Memory B cell (primary cell): ENCODE data around the gene BRD4.
A peak's percentile ranks its signal among the peaks of the same experiment; 100 is the strongest.

Source experiments
- ATAC-seq: fragments of 150-1000 bp; cut with Tn5 transposase; 2 replicates; pipeline ENCODE4 v1.10.0; 2021; ENCODE audit warnings: low read depth, mild to moderate bottlenecking, moderate library complexity
- DNase-seq, 2 donors: peaks; one replicate each; pipeline ENCODE4 v3.0.0; 2022; ENCODE audit warnings: low spot score in 2 of 2
- H3K27ac Mint-ChIP-seq: one replicate; pipeline ENCODE4 v1.8.0; 2022; ENCODE audit warnings: mild to moderate bottlenecking, moderate library complexity, mixed read lengths
- H3K27me3 Mint-ChIP-seq: one replicate; pipeline ENCODE4 v1.8.0; 2022; ENCODE audit warnings: mixed read lengths
- H3K36me3 Mint-ChIP-seq: one replicate; pipeline ENCODE4 v1.8.0; 2022; ENCODE audit warnings: mild to moderate bottlenecking, mixed read lengths
- H3K4me1 Mint-ChIP-seq: one replicate; pipeline ENCODE4 v1.8.0; 2022; ENCODE audit warnings: mixed read lengths
- H3K4me3 Mint-ChIP-seq: one replicate; pipeline ENCODE4 v1.8.0; 2022; ENCODE audit warnings: mild to moderate bottlenecking, moderate library complexity, mixed read lengths
- H3K9me3 Mint-ChIP-seq: one replicate; pipeline ENCODE4 v1.8.0; 2022; ENCODE audit warnings: mixed read lengths

BRD4 gene

DNA sequence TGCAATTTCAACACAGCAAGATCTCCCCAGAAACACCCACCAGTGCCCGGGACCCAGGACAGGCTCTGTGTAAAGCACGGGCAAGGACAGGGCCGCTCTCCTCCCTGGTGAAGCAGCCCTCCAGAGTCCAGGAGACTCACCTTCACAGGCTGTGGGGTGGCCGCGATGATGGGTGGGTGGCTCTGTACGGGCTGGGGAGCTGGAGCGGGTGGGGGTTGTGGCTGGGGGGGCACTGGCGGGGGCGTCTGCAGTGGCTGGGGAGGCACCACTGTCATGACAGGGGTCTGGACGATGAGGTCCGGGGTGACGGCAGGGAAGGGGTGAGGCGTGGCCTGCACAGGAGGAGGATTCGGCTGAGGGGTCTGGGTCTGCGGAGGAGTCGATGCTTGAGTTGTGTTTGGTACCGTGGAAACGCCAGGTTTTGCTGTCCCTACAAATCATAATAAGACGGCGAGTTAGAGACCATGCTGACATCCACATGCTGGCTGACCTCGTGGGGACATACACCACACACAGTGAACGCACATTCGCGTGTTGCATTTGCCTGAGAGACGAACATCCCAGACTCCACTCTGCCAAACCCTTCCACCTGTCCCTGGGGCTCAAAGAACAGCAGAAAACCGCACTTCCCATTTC, 67.0 kb downstream of the BRD4 start:
- ATAC-seq: no peak
- H3K4me3 Mint-ChIP-seq: no peak overlapping the region
- peaks cover 24% of the 10 kb centered on the region for H3K4me1 Mint-ChIP-seq
- no peak overlapping the region for H3K27ac Mint-ChIP-seq
- no peaks in the 10 kb centered on the region for H3K27me3 Mint-ChIP-seq
- DNase-seq: no peak
- peaks cover 37% of the 10 kb centered on the region for H3K36me3 Mint-ChIP-seq
- no peaks in the 10 kb centered on the region for H3K9me3 Mint-ChIP-seq

DNA sequence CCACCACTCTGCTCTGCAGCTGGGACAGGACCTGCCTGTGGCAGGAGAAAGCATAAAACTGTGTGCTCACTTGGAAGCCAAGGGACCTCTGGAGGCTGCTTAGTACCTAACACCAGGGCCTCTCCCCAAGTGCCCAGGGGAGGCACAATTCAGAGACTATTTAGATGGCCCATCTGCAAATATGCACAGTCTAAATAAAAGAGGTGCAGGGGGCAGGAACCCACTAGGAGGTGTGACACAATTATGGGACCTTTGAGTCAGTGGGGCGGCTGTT, 67.5 kb downstream of the BRD4 start:
- Mint-ChIP-seq H3K36me3 (peaks cover 32% of the 10 kb centered on the region), H3K9me3 (no peaks in the 10 kb centered on the region)

DNA sequence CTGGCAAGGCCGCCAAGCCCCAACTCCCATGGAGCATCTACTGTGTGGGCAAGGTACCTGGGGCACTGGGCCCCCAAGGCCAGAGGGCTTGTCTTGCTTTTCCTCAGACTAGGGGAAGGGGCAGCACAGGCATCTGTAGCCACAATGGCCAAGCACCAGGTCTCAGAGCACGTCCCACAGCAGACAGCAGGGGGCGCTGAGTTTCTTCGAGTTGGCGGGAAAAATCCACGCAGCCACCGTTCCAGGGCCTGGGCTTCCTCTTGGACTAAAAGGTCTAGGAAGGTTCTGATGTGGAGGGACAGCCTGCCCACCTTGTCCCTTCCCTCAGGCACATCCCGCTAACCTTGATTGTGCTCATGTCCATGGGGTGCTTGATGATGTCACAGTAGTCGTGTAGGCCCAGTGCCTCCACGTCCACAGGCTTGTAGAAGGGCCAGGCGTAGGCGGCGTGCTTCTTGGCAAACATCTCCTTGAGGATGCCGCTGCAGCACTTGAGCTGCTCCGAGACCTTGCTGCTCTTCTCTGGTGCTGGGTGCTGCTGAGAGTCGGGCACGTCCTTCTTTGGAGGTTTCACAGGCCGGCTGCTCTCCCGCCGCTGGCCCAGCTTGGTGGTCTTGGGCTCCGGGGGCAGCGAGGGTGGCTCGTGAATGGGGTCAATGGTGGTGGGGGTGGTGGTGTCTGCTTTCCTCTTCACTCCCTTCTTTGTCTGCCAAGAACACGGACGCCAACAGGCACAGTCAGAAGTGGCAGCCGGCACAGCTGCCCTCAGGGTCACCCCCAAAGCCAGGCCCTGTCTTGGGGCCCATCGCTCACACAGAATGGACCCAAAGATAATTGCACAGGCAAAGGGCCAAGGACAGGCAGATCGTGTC, 68.0 kb downstream of the BRD4 start:
- H3K27me3 Mint-ChIP-seq: no peaks in the 10 kb centered on the region
- peak; percentile 75 to 83 for DNase-seq
- H3K9me3 Mint-ChIP-seq: no peaks in the 10 kb centered on the region
- peaks cover 27% of the 10 kb centered on the region for H3K36me3 Mint-ChIP-seq
- peak; percentile 77 for ATAC-seq
- H3K4me3 Mint-ChIP-seq: no peak overlapping the region
- no peak overlapping the region for H3K27ac Mint-ChIP-seq
- H3K4me1 Mint-ChIP-seq: peaks cover 16% of the 10 kb centered on the region

More for the DNA sequence above, 67.5 kb downstream of the BRD4 start:
- no peak for DNase-seq
- peak; percentile 17 for ATAC-seq
- Mint-ChIP-seq H3K4me3 (no peak overlapping the region), H3K27ac (no peak overlapping the region), H3K27me3 (no peaks in the 10 kb centered on the region), H3K4me1 (peaks cover 21% of the 10 kb centered on the region)

DNA sequence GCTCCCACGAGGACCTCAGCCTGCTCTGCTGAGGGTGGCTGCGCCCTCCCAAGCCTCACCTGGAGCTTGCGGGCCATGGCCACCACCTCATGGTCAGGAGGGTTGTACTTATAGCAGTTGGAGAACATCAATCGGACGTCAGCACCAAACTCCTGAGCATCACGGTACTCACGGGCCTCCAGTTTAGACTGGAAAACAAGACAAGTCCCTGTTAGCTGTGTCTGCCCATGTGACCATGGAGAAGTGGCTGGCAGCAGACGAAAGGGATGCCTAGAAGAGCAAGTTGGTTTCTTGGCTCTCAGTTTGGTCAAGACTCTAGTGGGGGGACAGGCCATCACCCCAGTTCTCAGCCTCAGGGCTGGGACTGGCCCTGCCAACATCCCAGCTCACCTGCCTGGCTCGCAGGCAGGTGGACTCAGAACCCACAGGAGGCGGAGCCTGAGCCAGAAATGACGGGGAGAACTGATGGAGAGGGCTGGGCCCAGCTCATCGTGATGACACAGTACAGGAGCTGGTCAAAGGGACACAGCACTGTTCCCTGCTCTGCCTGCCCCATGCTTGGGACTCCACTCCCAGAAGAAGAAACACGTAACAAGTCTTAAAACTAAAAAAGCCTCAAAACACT, 68.9 kb downstream of the BRD4 start:
- H3K27ac Mint-ChIP-seq: no peak overlapping the region
- peaks cover 13% of the 10 kb centered on the region for H3K4me1 Mint-ChIP-seq
- DNase-seq (peak in 1 of 2 donors; percentile 14), ATAC-seq (no peak)
- peaks cover 28% of the 10 kb centered on the region for H3K36me3 Mint-ChIP-seq
- no peak overlapping the region for H3K4me3 Mint-ChIP-seq
- no peaks in the 10 kb centered on the region for H3K27me3 Mint-ChIP-seq
- no peaks in the 10 kb centered on the region for H3K9me3 Mint-ChIP-seq

DNA sequence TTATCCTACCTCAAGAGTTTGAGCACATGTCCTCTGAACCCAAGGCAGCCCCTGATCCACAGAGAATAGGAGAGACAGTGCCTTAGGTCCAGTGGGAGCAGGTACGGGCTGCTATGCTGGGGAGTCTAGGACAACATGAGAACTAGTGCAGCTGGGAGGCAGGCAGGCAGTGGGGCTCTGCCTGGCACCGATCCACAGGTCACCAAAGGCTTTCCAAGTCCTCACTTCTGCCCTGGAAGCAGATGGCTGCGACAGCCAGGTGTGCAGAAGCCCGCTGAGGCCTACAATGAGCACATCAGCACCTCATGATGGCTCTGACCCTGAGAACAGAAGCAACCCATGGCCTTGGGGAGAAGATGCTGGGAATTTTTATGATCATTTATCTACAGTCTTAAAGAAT, 70.3 kb downstream of the BRD4 start:
- H3K4me3 Mint-ChIP-seq: no peak overlapping the region
- H3K4me1 Mint-ChIP-seq: peaks cover 6% of the 10 kb centered on the region
- H3K36me3 Mint-ChIP-seq: peaks cover 23% of the 10 kb centered on the region
- H3K27me3 Mint-ChIP-seq: no peaks in the 10 kb centered on the region
- no peak for ATAC-seq
- no peak overlapping the region for H3K27ac Mint-ChIP-seq
- H3K9me3 Mint-ChIP-seq: no peaks in the 10 kb centered on the region
- no peak for DNase-seq

DNA sequence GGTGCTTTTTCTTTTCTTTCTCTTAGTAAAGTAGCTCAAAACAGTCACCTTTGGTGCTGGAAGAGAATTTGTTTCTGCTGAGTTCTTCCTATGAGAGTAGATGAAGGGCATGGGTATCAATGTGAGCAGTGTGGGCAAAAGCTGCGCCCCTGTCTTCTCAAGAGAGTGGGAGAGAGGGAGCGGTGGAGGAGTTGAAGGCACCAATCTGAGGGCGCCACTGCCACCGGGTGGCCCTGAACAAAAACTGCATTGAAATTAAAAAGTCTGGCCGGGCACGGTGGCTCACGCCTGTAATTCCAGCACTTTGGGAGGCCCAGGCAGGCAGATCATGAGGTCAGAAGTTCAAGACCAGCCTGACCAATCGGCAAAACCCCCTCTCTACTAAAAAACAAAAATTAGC, 71.4 kb downstream of the BRD4 start:
- peaks cover 27% of the 10 kb centered on the region for H3K36me3 Mint-ChIP-seq

DNA sequence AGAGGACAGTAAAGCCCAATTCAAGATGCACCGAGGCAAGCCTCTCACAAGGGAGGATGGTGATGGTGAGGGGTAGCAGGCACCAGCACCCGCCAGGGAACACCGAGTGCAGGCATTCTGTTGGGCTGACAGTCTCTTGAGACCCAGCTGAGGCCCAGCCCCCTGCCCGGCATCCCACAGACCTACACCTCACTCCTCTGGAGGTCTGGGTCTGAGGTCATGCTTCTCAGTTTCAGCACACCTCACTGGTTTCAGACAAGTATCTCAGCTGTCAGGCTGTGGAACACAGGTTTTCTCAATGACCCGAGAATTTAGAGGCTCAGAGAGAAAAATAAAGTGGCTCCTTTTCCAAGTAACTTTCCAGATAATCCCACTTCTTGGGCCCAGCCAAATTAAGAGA, 72.4 kb downstream of the BRD4 start:
- Mint-ChIP-seq H3K27me3 (no peaks in the 10 kb centered on the region), H3K4me1 (peaks cover 3% of the 10 kb centered on the region), H3K36me3 (peaks cover 30% of the 10 kb centered on the region), H3K9me3 (no peaks in the 10 kb centered on the region), H3K27ac (no peak overlapping the region), H3K4me3 (no peak overlapping the region)
- DNase-seq (no peak), ATAC-seq (no peak)

More for the DNA sequence above, 71.4 kb downstream of the BRD4 start:
- Mint-ChIP-seq H3K4me3 (no peak overlapping the region), H3K9me3 (no peaks in the 10 kb centered on the region), H3K4me1 (peaks cover 3% of the 10 kb centered on the region), H3K27me3 (no peaks in the 10 kb centered on the region), H3K27ac (peak overlapping the region; percentile 35)
- DNase-seq: no peak
- ATAC-seq: no peak

DNA sequence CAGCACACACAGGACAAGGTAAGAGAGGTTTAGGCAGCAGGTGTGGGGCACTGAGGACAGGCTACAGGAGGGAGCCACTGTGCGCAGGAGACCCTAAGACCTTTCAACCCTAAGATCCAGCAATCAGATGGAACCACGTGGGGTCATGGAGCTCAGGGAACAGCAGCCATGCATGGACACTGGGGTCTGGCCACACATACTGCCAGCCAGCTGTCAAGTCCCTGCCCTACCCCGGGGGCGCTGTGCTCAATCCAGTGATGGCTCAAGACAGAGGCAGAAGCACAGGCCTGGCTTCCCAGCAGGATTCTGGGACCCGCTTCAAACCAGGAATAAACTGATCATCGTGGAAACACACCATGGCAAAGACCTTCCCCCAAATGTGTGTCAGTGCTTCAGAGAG, 74.6 kb downstream of the BRD4 start:
- Mint-ChIP-seq H3K4me1 (peaks cover 5% of the 10 kb centered on the region), H3K36me3 (peaks cover 34% of the 10 kb centered on the region), H3K27ac (peak overlapping the region; percentile 17)

DNA sequence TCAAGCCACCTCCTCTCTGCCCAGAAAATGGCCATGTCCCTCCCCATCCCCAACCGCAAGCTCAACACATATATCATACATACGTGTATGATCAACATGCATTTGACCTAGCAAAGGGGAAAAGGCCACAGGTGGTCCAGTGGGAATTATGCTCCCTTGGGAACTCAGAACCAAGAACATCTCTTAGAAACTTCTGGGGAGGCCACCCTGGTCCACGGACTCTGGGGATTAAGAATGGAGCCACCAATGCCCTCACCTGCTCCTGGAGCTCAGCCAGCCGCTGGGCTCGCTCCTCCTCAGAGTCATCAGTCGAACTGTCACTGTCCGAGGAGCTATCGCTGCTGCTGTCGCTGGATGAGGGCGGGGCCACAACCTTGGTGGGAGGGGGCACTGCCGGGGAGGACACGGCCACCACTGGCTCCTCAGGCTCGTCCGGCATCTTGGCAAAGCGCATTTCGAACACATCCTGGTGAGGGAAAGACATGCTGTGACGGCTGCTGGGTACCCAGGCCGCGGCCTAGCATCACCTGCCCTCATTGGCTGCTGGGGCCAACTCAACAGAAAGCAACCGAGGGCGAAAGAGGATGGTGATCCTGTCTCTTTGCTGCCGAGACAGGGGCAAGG, 75.5 kb downstream of the BRD4 start:
- peaks cover 41% of the 10 kb centered on the region for H3K36me3 Mint-ChIP-seq
- H3K4me1 Mint-ChIP-seq: peaks cover 5% of the 10 kb centered on the region
- H3K9me3 Mint-ChIP-seq: no peaks in the 10 kb centered on the region
- H3K4me3 Mint-ChIP-seq: no peak overlapping the region
- no peaks in the 10 kb centered on the region for H3K27me3 Mint-ChIP-seq
- no peak overlapping the region for H3K27ac Mint-ChIP-seq
- ATAC-seq (no peak), DNase-seq (no peak)

More for the DNA sequence above, 74.6 kb downstream of the BRD4 start:
- Mint-ChIP-seq H3K27me3 (no peaks in the 10 kb centered on the region), H3K9me3 (no peaks in the 10 kb centered on the region), H3K4me3 (no peak overlapping the region)
- ATAC-seq (no peak), DNase-seq (no peak)

DNA sequence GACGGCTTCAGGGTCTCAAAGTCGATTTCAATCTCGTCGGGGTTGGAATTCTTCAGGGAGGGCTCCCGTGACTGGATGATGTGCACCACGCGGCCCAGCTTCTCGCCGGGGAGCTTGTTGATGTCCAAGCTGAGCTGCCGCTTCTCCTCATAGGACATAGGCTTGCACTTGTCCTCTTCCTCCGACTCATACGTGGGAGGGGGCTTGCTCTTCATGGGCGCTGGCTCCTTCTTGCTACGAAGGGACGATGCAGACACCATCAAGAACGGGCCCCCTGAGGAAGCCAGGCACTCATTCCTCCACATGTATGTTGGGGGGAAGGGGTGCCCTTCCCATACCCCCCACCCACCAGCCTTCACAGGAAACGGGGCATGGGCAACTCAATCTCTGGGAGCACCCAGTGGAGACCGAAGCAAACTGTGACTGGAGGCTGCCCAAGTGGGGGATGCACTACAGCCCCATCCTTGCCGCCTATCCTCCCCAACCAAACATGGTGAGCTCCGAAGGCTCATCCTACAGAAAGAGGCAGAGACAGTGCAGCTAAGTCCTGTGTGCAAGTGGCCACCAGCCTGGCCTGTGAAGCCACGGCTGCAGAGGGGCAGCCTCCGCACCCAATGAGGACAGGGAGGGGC, 76.9 kb downstream of the BRD4 start:
- peaks cover 5% of the 10 kb centered on the region for H3K4me1 Mint-ChIP-seq
- H3K4me3 Mint-ChIP-seq: no peak overlapping the region
- ATAC-seq (no peak), DNase-seq (no peak)
- H3K27me3 Mint-ChIP-seq: no peaks in the 10 kb centered on the region
- H3K9me3 Mint-ChIP-seq: no peaks in the 10 kb centered on the region
- peaks cover 35% of the 10 kb centered on the region for H3K36me3 Mint-ChIP-seq
- no peak overlapping the region for H3K27ac Mint-ChIP-seq

DNA sequence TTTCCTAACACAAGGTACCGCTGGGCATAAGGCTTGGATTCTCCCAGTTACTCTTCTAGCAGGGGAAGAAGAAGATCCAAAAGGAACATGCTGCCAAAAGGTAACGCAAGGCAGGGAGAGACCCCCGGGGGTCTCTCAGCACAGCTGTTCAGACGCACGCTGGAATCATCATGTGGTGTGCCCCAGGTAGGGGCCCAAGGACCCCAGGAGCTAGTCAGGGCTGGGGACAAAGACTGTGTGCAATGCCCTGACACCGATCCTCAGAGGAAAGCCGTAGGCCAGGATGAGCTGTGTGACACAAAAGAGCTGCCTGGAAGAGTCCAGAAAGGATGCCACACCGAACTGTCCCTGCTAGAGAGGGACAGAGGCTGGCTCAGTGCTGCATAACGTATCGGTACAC, 77.8 kb downstream of the BRD4 start:
- peaks cover 35% of the 10 kb centered on the region for H3K36me3 Mint-ChIP-seq
- no peaks in the 10 kb centered on the region for H3K9me3 Mint-ChIP-seq
- no peak for ATAC-seq
- no peaks in the 10 kb centered on the region for H3K27me3 Mint-ChIP-seq
- no peak overlapping the region for H3K4me3 Mint-ChIP-seq
- no peak overlapping the region for H3K27ac Mint-ChIP-seq
- H3K4me1 Mint-ChIP-seq: peaks cover 5% of the 10 kb centered on the region
- no peak for DNase-seq

DNA sequence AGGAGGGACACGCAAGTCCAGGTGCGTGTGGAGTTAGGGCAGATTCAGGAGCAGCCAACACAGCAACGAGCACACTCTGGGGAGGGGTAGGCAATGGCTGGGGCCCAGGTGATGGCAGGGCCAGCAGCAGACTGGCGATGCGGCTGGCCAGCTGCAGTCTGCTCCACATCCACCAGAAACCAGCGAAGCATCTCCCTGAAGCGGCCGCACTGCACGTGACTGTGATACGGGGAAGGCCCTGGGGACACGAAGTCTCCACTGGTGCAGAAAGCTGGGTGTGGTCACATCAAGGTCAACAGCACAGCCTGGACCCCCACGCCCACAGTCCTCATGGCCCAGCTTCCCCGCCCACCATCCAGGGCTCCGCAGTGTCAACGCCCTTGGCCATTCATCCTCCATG, 78.8 kb downstream of the BRD4 start:
- no peaks in the 10 kb centered on the region for H3K27me3 Mint-ChIP-seq
- peaks cover 34% of the 10 kb centered on the region for H3K36me3 Mint-ChIP-seq
- no peak overlapping the region for H3K27ac Mint-ChIP-seq
- no peak overlapping the region for H3K4me3 Mint-ChIP-seq
- ATAC-seq: no peak
- H3K4me1 Mint-ChIP-seq: peaks cover 5% of the 10 kb centered on the region
- DNase-seq: no peak
- no peaks in the 10 kb centered on the region for H3K9me3 Mint-ChIP-seq

DNA sequence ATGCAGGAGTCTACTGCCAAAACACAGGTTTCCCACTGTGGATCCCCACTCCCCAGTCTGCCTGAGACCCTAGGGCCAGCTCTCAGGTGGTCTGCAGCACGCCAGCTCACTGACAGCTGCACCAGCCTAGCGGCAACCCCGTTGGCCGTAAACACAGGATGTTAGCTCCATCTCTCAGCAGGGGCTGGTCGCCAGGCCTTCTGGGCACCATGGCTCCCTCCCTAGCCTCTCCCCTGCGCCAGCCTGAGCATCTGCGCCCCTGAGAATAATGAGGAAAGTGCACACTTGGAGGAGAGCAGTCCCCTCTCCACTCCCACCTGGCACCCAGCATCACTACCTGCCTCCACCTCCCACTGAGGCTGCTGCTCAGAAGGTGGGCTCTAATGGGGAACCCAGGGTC, 79.3 kb downstream of the BRD4 start:
- H3K4me1 Mint-ChIP-seq: peaks cover 5% of the 10 kb centered on the region

More for the DNA sequence above, 79.3 kb downstream of the BRD4 start:
- no peaks in the 10 kb centered on the region for H3K27me3 Mint-ChIP-seq
- no peak for DNase-seq
- no peak for ATAC-seq
- H3K27ac Mint-ChIP-seq: no peak overlapping the region
- peaks cover 35% of the 10 kb centered on the region for H3K36me3 Mint-ChIP-seq
- H3K4me3 Mint-ChIP-seq: no peak overlapping the region
- H3K9me3 Mint-ChIP-seq: no peaks in the 10 kb centered on the region
